ENCODE data around the gene MKI67.
"Not testable (repeated sequence)": the region's sequence is repeated elsewhere in the genome, so short reads cannot be mapped to it uniquely, and the experiment has no call there.

MKI67 gene

GRCh38 chr10:128125944-128126764 lies at the start of gene MKI67:
Gene MKI67 (minus strand): TSS chr10:128126423. CDS start chr10:128125667, 756 bp downstream.
- DNase-seq (ENCODE audit: low spot score), result peak; percentile 95

DNA sequence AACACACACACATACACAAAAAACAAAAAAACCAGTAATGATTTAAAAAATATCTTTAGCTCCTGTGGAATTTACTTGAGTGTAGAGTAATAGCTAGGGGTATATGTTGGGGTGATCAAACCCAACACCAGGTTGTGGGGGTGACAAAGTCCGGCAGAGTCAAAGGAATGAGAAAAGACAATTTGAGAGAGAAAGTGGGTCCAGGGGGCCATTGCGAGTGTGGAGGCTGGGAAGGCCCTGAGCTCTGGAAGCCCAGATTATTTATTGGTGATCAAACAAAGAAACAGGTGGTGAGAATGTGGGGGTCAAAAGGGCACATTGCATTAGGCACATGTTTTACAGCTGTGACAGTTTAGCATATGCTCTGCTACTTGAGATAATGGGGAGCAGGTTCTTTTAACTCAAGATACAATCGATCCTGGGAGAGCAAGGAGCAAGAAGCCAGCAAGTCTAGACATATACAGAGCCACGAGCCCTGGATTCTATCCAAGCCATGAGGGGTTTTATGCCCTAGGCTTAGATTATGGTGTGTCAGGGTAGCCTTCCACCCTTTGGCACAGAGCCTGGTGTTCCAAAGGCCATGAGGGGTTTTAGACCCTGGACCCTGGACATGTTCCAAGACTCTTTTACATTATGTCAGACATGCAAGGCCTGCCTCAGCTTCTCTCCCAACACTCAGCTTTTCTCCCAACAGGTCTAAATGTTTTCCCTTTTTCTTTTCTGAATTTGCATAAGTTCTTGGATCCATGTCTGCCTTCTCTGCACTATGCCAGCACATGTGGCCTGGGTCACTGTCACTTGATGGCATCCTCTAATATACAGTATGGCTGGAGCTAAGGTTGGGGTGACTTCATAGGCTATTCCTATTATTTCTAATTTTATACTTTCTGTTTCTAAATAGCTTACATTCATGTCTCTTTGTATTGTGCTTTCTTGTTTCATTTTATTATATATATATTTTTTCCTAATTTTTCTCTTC lies 48.6 kb upstream of the MKI67 start:
- no peak for DNase-seq (ENCODE audit: low spot score)

GRCh38 chr10:128173386-128173785 lies 47.2 kb upstream of the MKI67 start:
- no peak for DNase-seq (ENCODE audit: low spot score)

GRCh38 chr10:128172756-128173155 lies 46.5 kb upstream of the MKI67 start:
- DNase-seq (ENCODE audit: low spot score), result no peak

- DNase-seq (ENCODE audit: low spot score), result no peak
Measured at GRCh38 chr10:128169811-128170379, 43.7 kb upstream of the MKI67 start.

DNA sequence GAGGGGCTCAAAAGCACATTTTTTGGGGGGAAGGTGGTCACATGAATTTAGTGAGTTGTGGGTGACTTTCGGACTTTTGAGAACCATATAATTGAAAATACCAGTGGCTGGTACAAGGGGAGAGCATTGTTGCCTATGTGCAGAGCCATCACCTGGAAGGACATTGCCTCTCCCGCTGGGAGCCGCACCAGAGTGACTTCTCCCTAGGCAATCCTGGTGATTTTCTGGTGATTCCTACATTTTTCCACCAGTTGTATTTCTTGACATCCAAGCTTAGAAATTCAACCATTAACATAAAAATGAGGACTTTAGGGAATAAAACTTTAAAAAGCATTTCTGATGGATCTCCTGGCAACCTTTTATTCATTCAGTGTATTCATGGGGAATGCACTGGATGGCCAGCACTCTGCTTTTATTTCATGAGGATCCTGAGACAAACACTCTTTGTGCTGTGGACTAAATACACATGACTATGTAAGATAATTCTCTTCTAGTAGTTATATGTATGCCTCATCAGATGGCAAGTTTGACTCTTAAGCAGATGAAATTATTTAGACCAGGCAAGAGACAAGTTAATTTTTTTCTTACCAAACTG lies 41.8 kb upstream of the MKI67 start:
- no peak for DNase-seq (ENCODE audit: low spot score)

DNA sequence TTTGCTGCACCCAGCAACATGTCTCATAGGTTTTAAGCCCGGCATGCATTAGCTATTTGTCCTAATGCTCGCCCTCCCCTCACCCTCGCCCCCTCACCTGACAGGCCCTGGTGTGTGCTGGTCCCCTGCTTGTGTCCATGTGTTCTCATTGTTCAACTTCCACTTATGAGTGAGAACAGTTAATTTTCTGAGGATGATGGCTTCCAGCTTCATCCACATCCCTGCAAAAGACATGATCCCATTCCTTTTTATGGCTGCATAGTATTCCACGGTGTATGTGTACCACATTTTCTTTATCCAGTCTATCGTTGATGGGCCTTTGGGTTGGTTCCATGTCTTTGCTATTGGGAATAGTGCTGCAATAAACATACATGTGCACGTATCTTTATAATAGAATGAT lies 40.9 kb upstream of the MKI67 start:
- not testable (repeated sequence) for DNase-seq (ENCODE audit: low spot score)

DNA sequence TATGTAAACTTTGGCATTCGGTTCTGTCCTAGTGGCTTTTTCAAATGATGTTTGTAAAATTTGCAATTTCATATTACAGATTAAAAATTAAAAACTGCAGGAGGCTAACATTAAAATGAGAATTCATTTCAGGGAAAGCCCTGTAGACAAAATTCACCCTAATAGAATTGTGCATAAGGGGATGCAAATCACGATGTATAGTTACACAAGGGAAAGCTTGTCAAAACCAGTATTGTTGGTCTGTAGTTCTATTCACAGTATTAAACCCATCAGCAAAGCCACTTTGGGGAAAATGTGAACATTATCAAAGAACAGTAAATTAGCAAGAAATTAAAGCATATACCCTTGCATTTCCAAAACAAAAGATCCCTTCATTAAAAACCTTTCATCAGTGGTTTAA lies 39.9 kb upstream of the MKI67 start:
- no peak for DNase-seq (ENCODE audit: low spot score)

GRCh38 chr10:128165536-128165935 lies 39.3 kb upstream of the MKI67 start:
- no peak for DNase-seq (ENCODE audit: low spot score)

DNA sequence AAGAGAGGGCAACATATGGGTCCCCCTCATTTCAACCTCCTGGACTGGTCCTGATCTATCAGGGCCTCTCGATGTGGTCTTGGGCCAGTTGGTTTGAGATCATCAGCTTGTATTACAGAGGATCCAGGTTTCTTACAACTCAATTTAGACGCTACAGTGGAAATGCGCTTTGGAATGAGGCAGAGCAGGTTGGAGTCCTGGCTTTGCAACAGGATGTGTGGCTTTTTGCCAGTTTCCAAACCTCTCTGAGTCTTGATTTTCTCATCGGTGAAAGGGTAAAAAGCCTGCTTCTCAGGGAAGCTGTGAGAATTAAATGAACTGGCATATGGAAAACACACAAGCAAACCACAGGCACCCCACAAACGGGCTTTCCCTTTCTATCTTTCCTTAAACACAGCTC lies 37.5 kb upstream of the MKI67 start:
- no peak for DNase-seq (ENCODE audit: low spot score)

DNA sequence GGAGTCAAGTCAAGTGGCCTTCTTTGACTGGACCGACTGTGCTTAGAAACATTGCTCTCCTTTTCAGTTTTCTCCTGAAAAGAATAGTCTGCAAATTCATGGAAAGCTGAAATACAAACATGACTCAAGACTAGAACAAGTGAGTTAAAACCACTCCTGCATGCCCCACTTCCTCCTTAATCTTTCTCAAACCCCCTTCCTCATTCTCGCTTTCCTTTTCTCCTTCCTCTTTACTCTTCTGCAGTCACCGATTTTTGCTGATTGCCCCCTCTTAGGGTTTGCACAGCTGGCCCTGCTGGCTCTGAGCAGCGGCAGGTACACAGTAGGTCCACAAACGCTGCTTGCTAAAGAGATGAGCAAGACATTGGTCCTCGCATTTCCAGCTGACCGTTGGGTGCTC lies 34.8 kb upstream of the MKI67 start:
- no peak for DNase-seq (ENCODE audit: low spot score)

- DNase-seq (ENCODE audit: low spot score), result no peak
Measured at GRCh38 chr10:128160297-128160711, 34.1 kb upstream of the MKI67 start.

DNA sequence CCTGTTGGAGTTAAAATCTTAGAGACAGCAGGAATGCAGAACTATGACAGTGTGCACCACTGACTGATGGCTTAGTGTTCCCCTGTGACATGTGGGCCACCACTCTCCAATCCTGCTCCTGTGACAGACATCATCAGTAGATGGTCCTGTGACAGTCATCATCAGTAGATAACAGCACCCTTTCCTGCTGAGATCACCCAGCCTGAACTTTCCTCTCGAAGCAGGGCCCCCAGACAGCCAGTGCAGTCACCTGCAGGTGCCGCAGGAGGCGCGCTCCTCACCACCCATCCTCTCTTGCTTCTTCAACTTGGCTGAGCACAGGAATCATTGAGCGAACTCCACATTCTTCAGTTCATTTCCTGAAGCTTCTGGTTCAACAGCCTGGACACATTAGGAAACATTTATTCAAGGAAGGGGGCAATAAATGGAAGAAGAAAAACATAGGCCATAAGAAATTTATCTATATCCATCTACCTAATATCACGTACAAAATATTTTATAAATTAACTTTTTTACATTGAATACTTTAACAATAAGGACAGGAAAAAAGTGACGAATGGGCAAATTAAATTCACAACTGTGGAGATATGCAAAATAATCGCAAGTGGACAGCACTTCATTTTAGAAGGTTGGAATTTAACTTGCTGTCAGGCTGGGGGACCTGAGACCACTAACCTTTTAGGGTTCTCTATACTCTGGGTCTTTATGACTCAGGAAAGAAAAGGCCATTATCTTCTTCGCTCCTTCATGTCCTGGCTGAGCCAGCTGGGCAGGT lies 32.0 kb upstream of the MKI67 start:
- no peak for DNase-seq (ENCODE audit: low spot score)

DNA sequence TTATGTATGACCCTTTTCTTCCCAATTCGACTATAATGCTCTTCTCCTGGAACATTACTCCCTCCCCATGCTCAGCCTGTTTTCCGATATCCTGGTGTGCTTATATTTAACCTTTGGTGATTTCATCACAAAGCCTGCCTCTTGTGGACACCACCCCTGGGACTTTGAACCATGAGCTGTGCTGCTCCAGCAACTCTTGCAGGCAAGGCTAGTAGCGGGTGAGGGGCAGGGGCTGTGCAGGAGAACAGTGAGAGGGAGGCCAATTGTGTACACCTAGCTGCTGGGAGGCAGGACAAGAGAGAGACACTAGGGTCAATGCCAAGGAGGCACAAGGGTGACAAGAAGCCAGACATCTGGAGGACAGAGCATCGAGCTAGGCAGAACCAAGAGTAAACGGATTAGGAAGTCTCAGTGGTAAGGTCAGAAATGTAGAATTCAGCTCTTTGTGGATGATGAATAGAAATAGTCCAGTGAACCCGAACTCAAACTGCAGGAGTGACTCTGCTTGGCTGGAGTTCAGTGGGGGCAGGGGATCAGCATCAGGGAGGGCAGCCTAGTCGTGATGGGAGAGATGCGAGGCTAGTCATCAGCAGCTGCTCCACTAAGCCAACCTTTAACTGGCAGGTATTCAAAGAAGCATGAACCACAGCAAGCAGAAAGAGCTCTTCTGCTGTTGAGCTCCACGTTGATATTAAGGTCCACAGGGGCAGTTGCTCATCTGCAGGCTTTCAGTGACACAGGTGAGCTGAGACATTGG lies 31.0 kb upstream of the MKI67 start:
- no peak for DNase-seq (ENCODE audit: low spot score)

- no peak for DNase-seq (ENCODE audit: low spot score)
Measured at GRCh38 chr10:128152741-128153580, 26.7 kb upstream of the MKI67 start.

DNA sequence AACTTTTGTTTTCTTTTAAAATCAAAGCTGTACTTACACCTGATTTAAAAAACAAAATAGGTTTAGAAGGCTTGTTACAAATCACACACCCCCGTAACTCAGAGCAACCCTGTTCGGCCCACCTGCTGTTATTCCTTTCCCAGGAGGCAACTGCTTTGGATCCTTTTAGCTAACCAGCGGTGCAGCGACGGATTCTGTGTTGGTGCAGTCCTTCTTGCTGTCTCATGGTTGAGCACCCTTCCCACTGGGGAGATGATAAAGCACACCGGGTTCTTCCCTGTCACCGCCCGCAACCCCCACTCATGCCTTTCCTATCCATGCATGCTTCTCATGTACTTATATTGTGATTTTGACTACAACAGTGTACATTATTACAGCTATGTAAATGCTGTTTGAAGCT lies 24.8 kb upstream of the MKI67 start:
- no peak for DNase-seq (ENCODE audit: low spot score)

DNA sequence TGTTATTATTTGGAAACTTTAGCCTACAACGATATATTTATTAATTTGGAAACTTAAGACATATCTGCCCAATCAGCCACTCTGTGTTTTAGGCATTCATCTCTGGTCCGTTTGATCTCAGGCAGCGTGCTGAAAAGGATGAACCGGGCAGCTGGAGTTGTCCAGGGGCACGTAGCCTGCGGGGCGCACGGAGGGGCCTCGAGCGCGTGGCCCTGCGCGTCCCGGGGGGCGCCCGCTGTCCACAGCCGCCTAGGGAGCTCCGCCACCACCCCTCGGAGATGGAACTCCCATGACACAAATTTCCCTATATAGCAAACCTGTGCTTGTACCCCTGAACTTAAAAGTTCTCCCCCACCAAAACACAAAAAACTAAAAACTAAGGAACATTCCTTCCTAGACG lies 24.3 kb upstream of the MKI67 start:
- no peak for DNase-seq (ENCODE audit: low spot score)

GRCh38 chr10:128150045-128150493 lies 23.8 kb upstream of the MKI67 start:
- peak; percentile 71 for DNase-seq (ENCODE audit: low spot score)

- no peak for DNase-seq (ENCODE audit: low spot score)
Measured at GRCh38 chr10:128149267-128150014, 23.2 kb upstream of the MKI67 start.

Measured in hematopoietic multipotent progenitor cell treated with erythropoietin and hydrocortisone succinate and interleukin-3 and kit ligand, for 15 days (in vitro differentiated cells).